HG02973 (cell line): Measurements from ENCODE around the gene INPP5A.
"Not testable (repeated sequence)": the region's sequence is repeated elsewhere in the genome, so short reads cannot be mapped to it uniquely, and the experiment has no call there.

ENCODE experiments used
- ATAC-seq: cut with Tn5 transposase; IDR thresholded peaks from one replicate; pipeline ENCODE4 v1.9.1; 2021; ENCODE audit warnings: moderate library complexity; ENCODE audit not compliant: unreplicated experiment

The INPP5A gene

GRCh38 chr10:132503581-132504421 lies 33.8 kb upstream of the INPP5A start:
- no peak for ATAC-seq

DNA sequence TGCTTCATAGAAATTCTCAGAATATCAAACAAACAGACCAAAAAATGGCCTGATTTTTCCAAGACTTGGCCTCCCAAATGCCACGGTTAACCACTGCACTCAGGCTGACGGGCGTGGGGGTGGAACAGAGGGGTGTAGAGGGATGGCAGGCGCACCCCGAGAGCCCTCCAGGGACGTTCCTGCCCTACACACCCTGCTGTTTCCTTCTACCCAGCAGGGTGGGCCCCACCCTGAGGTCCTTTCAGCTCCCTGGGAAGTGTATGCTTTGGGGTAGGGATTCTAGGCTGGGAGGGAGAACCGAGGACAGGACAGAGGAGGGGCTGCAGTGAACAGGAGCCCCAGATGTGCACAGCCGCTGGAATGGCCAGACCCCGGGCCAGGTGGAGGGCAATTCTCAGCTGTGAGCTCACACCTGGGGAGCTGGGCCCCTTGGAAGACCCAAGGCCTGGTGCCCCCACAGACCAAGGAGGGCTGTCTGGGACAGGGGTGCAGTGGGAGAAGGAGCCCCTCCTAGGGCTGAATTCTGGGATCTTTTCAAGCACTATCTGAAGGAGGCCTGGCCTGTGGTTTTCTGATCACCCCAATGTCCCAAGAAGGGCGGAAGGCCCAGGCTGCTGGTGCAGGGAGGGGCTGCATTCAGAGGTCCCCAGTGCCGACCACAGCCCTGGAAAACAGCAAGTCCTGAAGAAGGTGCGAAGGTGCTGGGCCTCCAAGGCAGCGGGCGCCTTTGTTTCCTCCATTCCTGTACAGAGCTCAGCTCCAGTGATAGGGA lies 32.9 kb upstream of the INPP5A start:
- ATAC-seq: no peak

- ATAC-seq: not testable (repeated sequence)
Observed at GRCh38 chr10:132505546-132505945, 32.0 kb upstream of the INPP5A start.

- no peak for ATAC-seq
Observed at GRCh38 chr10:132506711-132507408, 30.7 kb upstream of the INPP5A start.

DNA sequence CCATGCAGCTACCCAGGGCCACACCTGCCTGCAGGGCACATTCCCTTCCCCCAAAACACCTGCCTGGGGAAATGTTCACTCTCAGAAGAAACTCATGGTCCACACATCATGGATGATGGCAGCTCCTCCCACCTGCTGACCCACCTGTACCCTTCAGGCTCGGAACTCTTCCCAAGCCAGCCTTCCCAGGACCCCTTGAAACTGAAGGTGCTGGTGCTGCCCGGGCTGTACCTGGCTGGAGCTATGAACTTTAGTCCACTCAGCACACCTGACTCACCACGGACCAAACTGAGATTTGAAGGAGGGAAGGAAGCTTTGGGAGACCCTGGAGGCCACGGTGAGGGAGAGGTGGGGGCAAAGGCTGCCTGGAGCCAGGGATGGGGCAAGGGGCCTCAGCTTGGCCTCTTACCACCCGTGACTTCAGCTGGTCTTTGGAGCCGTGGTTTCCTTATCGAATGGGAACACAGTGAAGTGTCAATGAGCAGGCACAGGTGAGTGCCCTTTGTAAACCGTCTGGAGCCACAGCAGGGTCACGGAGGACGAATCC lies 30.1 kb upstream of the INPP5A start:
- ATAC-seq: no peak

DNA sequence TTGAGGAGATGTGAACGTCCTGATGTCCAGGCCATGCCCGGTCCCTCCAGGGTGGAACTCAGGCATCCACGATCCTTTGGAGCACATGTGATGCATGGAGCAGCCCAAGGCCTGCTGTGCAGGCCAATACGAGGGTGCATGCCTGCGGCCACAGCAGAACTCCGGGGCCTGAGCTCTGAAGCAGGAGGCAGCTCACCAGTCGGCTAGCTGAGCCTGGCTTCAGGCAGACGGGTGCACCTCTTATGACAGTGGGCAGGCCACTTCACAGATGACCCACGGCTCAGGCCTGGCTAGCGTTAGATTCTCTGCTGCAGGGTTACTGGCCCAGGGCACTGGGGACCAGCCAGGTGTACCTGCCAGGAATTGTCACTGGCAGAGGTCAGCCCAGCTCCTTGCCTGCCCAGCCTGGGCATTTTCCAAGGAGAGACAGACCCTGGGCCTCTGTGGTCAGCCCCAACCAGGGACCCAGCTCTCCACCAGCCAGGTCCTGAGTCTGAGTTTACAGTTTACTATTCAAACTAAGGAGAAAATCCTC lies 29.6 kb upstream of the INPP5A start:
- no peak for ATAC-seq

DNA sequence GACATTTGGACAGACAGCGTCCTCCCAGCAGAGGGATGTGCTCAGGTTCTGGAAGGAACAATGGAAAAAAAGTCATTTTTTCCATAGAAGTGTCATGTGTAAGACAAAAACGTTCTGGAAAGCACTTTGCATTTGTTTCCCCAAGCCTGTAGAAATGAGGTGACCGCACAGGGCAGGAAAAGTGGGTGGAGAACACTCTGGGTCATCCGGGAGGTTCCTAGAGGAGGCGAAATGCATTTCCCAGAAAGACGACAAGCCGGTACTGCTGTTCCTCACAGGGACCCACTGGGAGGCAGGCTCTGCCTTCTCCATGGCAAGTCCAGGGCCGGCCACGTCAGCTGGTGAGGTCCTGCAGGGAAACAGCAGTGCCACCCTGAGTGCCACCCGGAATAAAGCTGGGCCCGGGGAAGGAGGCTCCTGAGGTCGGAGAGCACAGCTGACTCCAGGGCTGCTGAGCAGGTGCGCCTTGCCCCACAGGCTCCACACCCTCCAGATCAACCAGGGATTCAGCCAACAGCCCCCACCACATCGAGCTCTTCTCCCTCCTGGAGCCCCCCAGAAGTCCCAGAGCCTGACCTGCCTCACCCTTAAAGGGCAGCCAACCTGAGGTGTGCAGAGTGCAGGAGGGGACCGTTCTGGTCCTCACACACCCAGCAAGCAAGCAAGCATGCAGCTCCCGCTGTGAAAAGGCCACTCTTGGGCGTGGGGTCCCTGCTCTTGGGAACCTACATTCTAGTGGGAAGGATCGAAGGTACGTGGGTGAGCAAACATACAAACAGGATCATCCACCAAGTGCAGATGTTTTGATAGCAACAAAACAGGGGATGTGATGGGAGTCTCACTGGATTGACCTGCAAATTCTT lies 28.8 kb upstream of the INPP5A start:
- no peak for ATAC-seq

DNA sequence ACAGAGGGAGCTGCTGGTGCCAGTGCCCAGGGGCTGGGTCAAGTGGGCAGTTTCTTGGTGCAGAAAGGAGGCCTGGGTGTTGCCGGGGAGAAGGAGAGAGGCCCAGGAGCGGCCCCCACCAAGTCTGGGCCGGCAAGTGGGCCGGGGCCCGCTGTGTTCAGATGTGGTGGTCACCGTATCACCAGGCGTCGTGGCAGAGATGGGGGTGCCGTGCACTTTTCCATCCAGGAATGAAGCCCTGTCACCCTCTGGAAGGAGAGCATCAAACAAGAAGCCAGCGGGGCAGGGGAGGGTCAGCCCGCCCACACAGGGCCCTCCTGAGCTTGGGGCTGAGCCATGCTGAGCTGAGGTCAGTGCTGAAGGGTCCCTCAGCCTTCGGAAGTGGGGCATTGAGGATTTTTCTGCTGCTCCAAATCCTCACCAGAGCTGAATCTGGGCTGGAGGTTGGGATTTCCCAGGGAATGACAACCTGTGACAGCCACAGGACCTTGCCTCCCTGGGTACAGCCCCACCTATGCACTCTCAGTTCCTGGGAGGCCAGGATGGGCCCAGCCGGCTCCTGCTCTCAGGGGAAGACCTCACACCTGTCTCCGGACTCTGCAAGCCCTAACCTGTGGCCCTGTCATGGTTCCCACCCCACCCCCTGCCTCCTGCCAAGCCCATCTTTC lies 27.9 kb upstream of the INPP5A start:
- no peak for ATAC-seq

DNA sequence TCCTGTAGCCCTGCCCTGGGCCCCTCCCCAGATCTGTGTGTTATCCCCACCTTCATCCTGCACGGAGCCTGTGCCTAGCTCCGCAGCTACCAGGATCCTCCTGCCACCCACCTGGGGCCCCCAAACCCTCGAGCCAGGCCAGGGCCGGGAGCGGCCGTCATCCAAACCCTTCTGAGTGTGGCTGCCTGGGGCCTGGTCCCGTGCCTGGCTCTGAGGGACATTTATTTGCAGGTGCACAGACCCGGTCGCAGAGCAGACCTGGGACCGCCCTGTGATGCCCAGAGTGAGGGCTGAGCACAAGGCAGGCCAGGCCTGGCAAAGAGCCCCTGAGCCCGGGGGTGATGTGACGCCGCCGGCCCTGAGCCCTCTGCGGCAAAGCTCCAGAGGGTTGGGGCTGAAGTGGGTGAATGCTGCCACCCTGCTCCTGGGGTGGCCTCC lies 27.4 kb upstream of the INPP5A start:
- ATAC-seq: no peak

- ATAC-seq: no peak
Observed at GRCh38 chr10:132511121-132512051, 26.2 kb upstream of the INPP5A start.

GRCh38 chr10:132512052-132512442 lies 25.5 kb upstream of the INPP5A start:
- no peak for ATAC-seq

DNA sequence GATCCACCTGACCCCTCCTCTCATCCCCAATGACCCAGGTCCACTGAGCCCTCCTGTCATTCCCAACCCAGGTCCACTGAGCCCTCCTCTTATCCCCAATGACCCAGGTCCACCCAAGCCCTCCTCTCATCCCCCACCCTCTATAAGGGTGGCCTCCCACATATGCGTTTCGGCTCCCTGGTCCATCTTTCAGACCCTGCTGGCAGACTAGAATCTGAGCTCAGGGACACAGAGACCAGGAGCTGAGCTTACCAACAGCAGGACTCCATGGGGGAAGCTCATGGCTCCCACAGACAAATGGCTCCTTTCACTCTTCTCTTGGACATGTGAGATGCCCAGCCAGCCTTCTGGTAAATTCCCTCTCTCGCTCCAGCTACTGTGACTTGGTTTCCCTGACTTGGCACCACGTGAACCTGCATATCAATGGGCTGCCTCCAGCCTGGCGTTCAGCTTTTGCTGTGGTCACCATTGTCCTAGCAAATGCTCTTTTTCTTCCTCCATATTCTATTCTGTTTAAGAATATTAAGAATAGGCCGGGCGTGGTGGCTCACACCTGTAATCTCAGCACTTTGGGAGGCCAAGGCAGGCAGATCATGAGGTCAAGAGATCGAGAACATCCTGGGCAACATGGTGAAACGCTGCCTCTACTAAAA lies 24.8 kb upstream of the INPP5A start:
- no peak for ATAC-seq

DNA sequence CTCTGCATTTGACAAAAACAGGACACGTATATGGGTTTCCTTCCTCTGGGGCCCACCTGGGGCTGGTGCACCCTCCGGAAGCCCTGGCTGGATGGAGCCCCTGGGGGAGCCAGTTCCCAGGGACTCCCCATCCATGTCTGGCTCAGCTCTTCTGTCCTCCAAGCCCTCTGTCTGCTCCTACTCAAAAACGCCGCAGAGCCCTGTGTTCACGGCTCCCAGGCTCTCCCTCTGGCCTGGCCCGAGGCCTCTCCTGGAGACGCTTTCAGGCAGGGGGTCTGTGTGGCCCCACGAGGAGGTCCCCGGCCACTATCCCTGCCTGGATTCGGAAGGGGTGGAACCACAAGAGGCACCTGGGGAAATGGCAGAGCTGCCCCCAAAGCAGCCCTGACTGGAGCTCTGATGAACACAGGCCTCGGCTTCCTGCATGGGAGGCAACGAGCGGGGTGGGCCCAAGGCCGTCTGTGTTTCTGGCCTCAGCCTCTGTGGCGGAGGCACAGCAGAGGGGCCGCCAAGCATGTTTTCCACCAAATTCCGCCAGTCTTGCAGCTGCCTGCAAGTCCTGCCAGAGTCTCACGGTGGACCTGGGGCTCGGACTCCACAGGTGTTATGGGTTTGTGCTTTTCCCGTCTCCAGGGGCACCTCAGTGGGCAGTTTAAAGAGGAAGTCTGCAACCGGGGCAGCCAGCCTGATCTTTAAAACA lies 22.6 kb upstream of the INPP5A start:
- ATAC-seq: no peak

DNA sequence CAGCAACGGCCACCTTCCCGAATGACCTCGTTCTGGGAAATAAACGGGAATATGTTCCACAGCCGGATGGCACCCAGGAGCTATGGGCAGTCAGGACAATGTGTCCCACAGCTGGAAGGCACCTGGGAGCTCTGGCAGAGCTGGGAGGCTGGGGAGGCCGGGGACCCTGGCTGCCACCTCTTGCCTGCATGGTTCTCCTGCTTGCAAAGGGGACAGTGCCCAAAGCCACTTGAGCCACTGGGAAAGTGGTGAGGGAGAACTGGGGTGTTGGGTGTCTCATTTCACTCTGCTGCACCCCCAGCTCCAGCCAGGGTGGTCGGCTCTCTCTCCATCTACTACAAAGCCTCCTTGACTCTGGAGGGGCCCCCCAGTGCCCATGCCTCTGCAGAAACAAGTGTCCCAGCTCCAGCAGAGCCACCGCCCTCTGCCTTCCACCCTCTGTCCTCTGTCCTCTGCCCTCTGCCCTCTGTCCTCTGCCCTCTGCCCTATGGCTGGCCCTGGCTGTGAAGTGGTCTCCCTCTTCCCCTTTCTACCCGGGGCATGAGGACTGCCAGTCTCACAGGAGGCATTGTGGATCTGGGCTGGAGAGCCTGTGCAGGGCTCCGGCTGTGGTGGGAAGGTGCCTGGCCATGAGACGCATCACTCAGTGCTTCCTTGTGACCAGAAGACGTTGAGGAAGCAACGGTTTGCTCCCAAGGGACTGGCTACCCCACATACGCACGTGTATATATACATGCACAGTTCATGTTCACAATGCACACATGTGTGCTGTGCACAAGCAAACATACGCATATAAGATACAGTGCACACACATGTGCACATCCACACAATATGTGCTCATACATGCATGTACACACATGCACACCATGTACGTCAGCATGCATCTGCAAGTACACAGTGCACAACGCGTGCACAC lies 21.5 kb upstream of the INPP5A start:
- ATAC-seq: no peak

DNA sequence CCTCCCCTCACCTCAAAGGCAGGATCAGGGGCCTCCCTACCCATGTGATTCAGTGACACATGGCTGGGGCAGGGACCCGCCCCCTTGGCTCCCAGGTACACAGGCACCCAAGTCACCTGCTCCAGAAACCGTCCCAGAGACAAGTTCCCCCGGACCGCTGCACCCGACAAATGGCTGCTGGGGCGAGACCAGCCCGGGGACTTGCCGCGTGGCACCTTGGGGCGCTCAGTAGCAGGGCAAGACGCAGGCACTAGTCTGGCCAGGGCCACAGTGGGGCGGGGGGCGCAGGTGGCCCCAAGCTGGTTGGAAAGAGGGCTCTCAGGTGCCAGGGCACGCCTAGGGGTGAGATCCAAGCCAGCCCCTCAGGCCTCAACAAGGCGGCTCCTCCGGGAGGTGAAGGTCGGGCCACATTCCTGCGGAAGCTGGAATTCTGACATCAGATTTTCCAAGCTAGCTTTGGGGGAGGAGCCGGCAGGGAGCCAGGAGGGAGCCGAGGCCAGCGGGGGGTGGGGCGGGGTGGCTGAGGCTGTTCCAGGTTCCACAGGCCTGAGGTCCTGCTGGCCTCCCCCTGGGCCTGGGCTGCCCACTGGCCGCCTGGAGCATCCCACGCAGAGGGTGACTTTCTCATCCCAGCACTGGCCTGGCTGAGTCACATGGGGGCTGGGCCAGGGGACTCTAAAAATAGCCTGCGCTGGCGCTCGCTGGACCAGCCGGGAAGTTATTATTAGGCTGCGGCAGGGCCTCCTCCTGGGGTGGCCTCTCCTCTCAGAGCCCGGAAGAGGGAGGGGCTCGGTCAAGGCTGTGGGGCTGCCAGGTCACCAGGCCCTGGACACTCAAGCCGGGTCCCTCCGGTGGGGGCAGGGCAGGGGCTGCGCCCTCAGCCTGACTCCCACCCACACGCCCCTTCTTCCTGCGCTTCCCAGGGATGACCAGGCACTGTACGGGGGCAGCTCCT lies 20.5 kb upstream of the INPP5A start:
- ATAC-seq: no peak
